Tibial nerve (tissue), 4 donors: Measurements from ENCODE around the gene ACSL1. TPM values are rescaled to one million over a fixed set of nuclear protein-coding genes. Genes with fewer than 3 reads are reported as not detected.

Source experiments
- DNase-seq, 2 donors: peaks; one replicate each; pipeline ENCODE4 v3.0.0-alpha.2; 2019; ENCODE audit warnings: low spot score in 2 of 2
- H3K27ac ChIP-seq, 4 donors: fragments of 200-600 bp; sonication (generic) in 3 of 4; one replicate each; pipeline ENCODE4 v1.5.1; 2017 to 2019; ENCODE audit warnings: mild to moderate bottlenecking in 1 of 4
- H3K27me3 ChIP-seq, 2 donors: fragments of 200-600 bp; sonication (generic) in 1 of 2; one replicate each; pipeline versions ENCODE4 v1.5.1 to v1.6.0; 2017 to 2019
- H3K36me3 ChIP-seq, 3 donors: fragments of 200-600 bp; sonication (generic); one replicate each; pipeline ENCODE4 v1.5.1; 2018 to 2019
- H3K4me1 ChIP-seq, 4 donors: fragments of 200-600 bp; sonication (generic) in 3 of 4; one replicate each; pipeline ENCODE4 v1.5.1; 2017 to 2019
- H3K4me3 ChIP-seq, 4 donors: fragments of 200-600 bp; sonication (generic) in 3 of 4; one replicate each; pipeline ENCODE4 v1.5.1; 2017 to 2019; ENCODE audit warnings: mild to moderate bottlenecking in 1 of 4, moderate library complexity in 1 of 4
- H3K9me3 ChIP-seq, 4 donors: fragments of 200-600 bp; sonication (generic) in 3 of 4; one replicate each; pipeline ENCODE4 v1.5.1; 2017 to 2019
- CTCF ChIP-seq, 5 experiments: fragments of 200-600 bp in 3 of 5; fragments of 450-650 bp in 2 of 5; sonication (generic) in 3 of 5; IDR thresholded peaks; one replicate each; pipeline ENCODE4 v1.5.1; 2016 to 2019; ENCODE audit warnings: antibody characterized with exemption in 5 of 5, mild to moderate bottlenecking in 3 of 5, moderate library complexity in 2 of 5
- EP300 ChIP-seq, 2 donors: sonication (generic); formaldehyde crosslinking; IDR thresholded peaks; one replicate each; pipeline ENCODE4 v1.6.1; 2017; ENCODE audit warnings: antibody characterized with exemption in 2 of 2, mild to moderate bottlenecking in 1 of 2
- POLR2A ChIP-seq, 2 donors: fragments of 450-650 bp; IDR thresholded peaks; one replicate each; pipeline ENCODE4 v1.6.1; 2017; ENCODE audit warnings: antibody characterized with exemption in 2 of 2, mild to moderate bottlenecking in 2 of 2, moderate library complexity in 2 of 2
- WGBS, 2 donors: methylation state at CpG; one replicate each; pipeline ENCODE4 v1.1.5; 2018; 5-methylcytosine and 5-hydroxymethylcytosine counted together
- total RNA-seq, 4 donors: library from RNA; depleted of rRNA; stranded (reverse); fragments of >200 nt; gene quantifications; one replicate each; pipeline ENCODE4 v1.1.0, GENCODE V29; 2016

Gene ACSL1
- total RNA-seq, 4 donors from 2014 or later = 112 to 384 (median 211) TPM

- Histone ChIP-seq H3K36me3 (peaks cover 0 to 12% (median 0%) of the 10 kb centered on the region in 3 donors), H3K9me3 (no peaks in the 10 kb centered on the region), H3K4me1 (peaks cover 0 to 90% (median 47%) of the 10 kb centered on the region in 4 donors), H3K27ac (peak overlapping the region; percentile 37 to 81 (median 65)), H3K27me3 (no peaks in the 10 kb centered on the region), H3K4me3 (peak overlapping the region in 1 of 4 donors; percentile 4)
- 54 to 68% methylated on average over 11 of the region's 11 CpGs for WGBS, 2 donors
- peak in 1 of 2 donors; percentile 40 for DNase-seq
- peak in 1 of 2 donors; percentile 40 for TF ChIP-seq POLR2A (IDR thresholded peaks at IDR 0.05)
- no peak for TF ChIP-seq CTCF (IDR thresholded peaks at IDR 0.05)
- peak; percentile 70 to 77 for TF ChIP-seq EP300 (IDR thresholded peaks at IDR 0.05)
Measured at GRCh38 chr4:184805462-184806228, 20.1 kb downstream of the ACSL1 start.

GRCh38 chr4:184804621-184805020 is 21.1 kb downstream of the ACSL1 start:
- no peak overlapping the region for H3K4me3 ChIP-seq
- H3K9me3 ChIP-seq = no peaks in the 10 kb centered on the region
- peaks cover 0 to 22% (median 0%) of the 10 kb centered on the region in 3 donors for H3K36me3 ChIP-seq
- H3K27me3 ChIP-seq = no peaks in the 10 kb centered on the region
- H3K4me1 ChIP-seq = peaks cover 0 to 80% (median 41%) of the 10 kb centered on the region in 4 donors
- no peak for TF ChIP-seq EP300 (IDR thresholded peaks at IDR 0.05)
- TF ChIP-seq POLR2A (IDR thresholded peaks at IDR 0.05) = no peak
- TF ChIP-seq CTCF (IDR thresholded peaks at IDR 0.05) = no peak
- no peak for DNase-seq
- peak overlapping the region in 2 of 4 donors; percentile 79 to 81 for H3K27ac ChIP-seq
- 91 to 92% methylated on average over 5 of the region's 5 CpGs for WGBS, 2 donors

GRCh38 chr4:184803874-184804273 is 21.9 kb downstream of the ACSL1 start:
- TF ChIP-seq POLR2A (IDR thresholded peaks at IDR 0.05) = no peak
- TF ChIP-seq CTCF (IDR thresholded peaks at IDR 0.05) = no peak
- TF ChIP-seq EP300 (IDR thresholded peaks at IDR 0.05) = no peak
- peak overlapping the region in 2 of 4 donors; percentile 64 to 81 for H3K27ac ChIP-seq
- no peak overlapping the region for H3K4me3 ChIP-seq
- DNase-seq = no peak
- peaks cover 0 to 74% (median 35%) of the 10 kb centered on the region in 4 donors for H3K4me1 ChIP-seq
- H3K27me3 ChIP-seq = no peaks in the 10 kb centered on the region
- no peaks in the 10 kb centered on the region for H3K9me3 ChIP-seq
- WGBS, 2 donors = 83 to 84% methylated on average over 4 of the region's 4 CpGs
- peaks cover 0 to 25% (median 0%) of the 10 kb centered on the region in 3 donors for H3K36me3 ChIP-seq

GRCh38 chr4:184803133-184803532 is 22.6 kb downstream of the ACSL1 start:
- H3K9me3 ChIP-seq = no peaks in the 10 kb centered on the region
- peaks cover 0 to 67% (median 28%) of the 10 kb centered on the region in 4 donors for H3K4me1 ChIP-seq
- H3K4me3 ChIP-seq = no peak overlapping the region
- no peak for TF ChIP-seq EP300 (IDR thresholded peaks at IDR 0.05)
- TF ChIP-seq POLR2A (IDR thresholded peaks at IDR 0.05) = no peak
- TF ChIP-seq CTCF (IDR thresholded peaks at IDR 0.05) = no peak
- no peak for DNase-seq
- WGBS, 2 donors = 96 to 97% methylated on average over 16 of the region's 16 CpGs
- peak overlapping the region in 2 of 4 donors; percentile 64 to 81 for H3K27ac ChIP-seq
- peaks cover 0 to 32% (median 0%) of the 10 kb centered on the region in 3 donors for H3K36me3 ChIP-seq
- no peaks in the 10 kb centered on the region for H3K27me3 ChIP-seq

- H3K27ac ChIP-seq = peak overlapping the region in 2 of 4 donors; percentile 64 to 81
Measured at GRCh38 chr4:184802697-184803015, 23.1 kb downstream of the ACSL1 start.

More at GRCh38 chr4:184802697-184803015, 23.1 kb downstream of the ACSL1 start:
- 67 to 74% methylated on average over 9 of the region's 9 CpGs for WGBS, 2 donors
- H3K4me1 ChIP-seq = peaks cover 0 to 63% (median 25%) of the 10 kb centered on the region in 4 donors
- DNase-seq = no peak
- no peaks in the 10 kb centered on the region for H3K27me3 ChIP-seq
- TF ChIP-seq POLR2A (IDR thresholded peaks at IDR 0.05) (no peak), EP300 (IDR thresholded peaks at IDR 0.05) (peak in 1 of 2 donors; percentile 30), CTCF (IDR thresholded peaks at IDR 0.05) (no peak)
- peaks cover 0 to 35% (median 0%) of the 10 kb centered on the region in 3 donors for H3K36me3 ChIP-seq
- H3K4me3 ChIP-seq = peak overlapping the region in 1 of 4 donors; percentile 3
- no peaks in the 10 kb centered on the region for H3K9me3 ChIP-seq
